Stimulated activated CD8-positive, alpha-beta memory T cell treated with anti-CD3 and anti-CD28 coated beads, Interleukin-15, amount 100 ng/mL, for 4 hours (primary cell): ENCODE measurements around the gene SLC13A2.

Experiments
- DNase-seq, 2 donors: peaks; one replicate each; pipeline ENCODE4 v3.0.0-alpha.2; 2020; ENCODE audit warnings: low read depth in 2 of 2

The SLC13A2 gene

GRCh38 chr17:28470266-28470913, 3.1 kb upstream of the SLC13A2 start:
- no peak for DNase-seq

GRCh38 chr17:28470914-28471366, 2.5 kb upstream of the SLC13A2 start:
- no peak for DNase-seq

- no peak for DNase-seq
Measured at GRCh38 chr17:28471531-28472342, 1.7 kb upstream of the SLC13A2 start.

GRCh38 chr17:28472871-28473497, 460 bp upstream of the SLC13A2 start:
- DNase-seq = no peak

- no peak for DNase-seq
Measured at GRCh38 chr17:28474111-28474531, 677 bp downstream of the SLC13A2 start.

- no peak for DNase-seq
Measured at GRCh38 chr17:28475151-28475900, 1.9 kb downstream of the SLC13A2 start.

GRCh38 chr17:28476076-28476865, 2.8 kb downstream of the SLC13A2 start:
- DNase-seq = no peak

GRCh38 chr17:28477928-28478327, 4.5 kb downstream of the SLC13A2 start:
- DNase-seq = no peak

GRCh38 chr17:28478712-28479615, 5.5 kb downstream of the SLC13A2 start:
- DNase-seq = no peak

GRCh38 chr17:28480278-28480677, 6.8 kb downstream of the SLC13A2 start:
- no peak for DNase-seq

- no peak for DNase-seq
Measured at GRCh38 chr17:28480799-28481571, 7.5 kb downstream of the SLC13A2 start.

- DNase-seq = no peak
Measured at GRCh38 chr17:28482551-28483199, 9.2 kb downstream of the SLC13A2 start.

GRCh38 chr17:28484296-28484695, 10.9 kb downstream of the SLC13A2 start:
- DNase-seq = no peak

- DNase-seq = no peak
Measured at GRCh38 chr17:28485049-28485448, 11.6 kb downstream of the SLC13A2 start.

GRCh38 chr17:28487881-28488532, 14.6 kb downstream of the SLC13A2 start:
- DNase-seq = no peak

- DNase-seq = no peak
Measured at GRCh38 chr17:28488533-28489276, 15.3 kb downstream of the SLC13A2 start.

GRCh38 chr17:28491286-28491685, 17.8 kb downstream of the SLC13A2 start:
- DNase-seq = no peak

GRCh38 chr17:28491860-28492259, 18.4 kb downstream of the SLC13A2 start:
- DNase-seq = no peak
